Measurements from ENCODE around the gene CCNL2.

Gene CCNL2

GRCh38 chr1:1367315-1367714, 31.8 kb downstream of the CCNL2 start:
- H3K27ac ChIP-seq, result no peak overlapping the region
- H3K27me3 ChIP-seq (replicated peaks), result no peaks in the 10 kb centered on the region
- H3K36me3 ChIP-seq (replicated peaks), result no peaks in the 10 kb centered on the region
- no peak for DNase-seq
- TF ChIP-seq CTCF (IDR thresholded peaks at IDR 0.05; ENCODE audit: low read depth, low read length, missing control alignments), result no peak
- no peak overlapping the region for H3K4me3 ChIP-seq (ENCODE audit: low read depth, low read length)
- in situ Hi-C loops (cut with HindIII; ENCODE audit: low pct_ligation_motif_present, low sequenced_read_pairs), result no loop called here

- no peak for TF ChIP-seq CTCF (IDR thresholded peaks at IDR 0.05; ENCODE audit: low read depth, low read length, missing control alignments)
- in situ Hi-C loops (cut with HindIII; ENCODE audit: low pct_ligation_motif_present, low sequenced_read_pairs), result no loop called here
- no peaks in the 10 kb centered on the region for H3K27me3 ChIP-seq (replicated peaks)
- no peak for DNase-seq
- no peak overlapping the region for H3K4me3 ChIP-seq (ENCODE audit: low read depth, low read length)
- H3K36me3 ChIP-seq (replicated peaks), result no peaks in the 10 kb centered on the region
- no peak overlapping the region for H3K27ac ChIP-seq
Observed at GRCh38 chr1:1366699-1367066, 32.5 kb downstream of the CCNL2 start.

- in situ Hi-C loops (cut with HindIII; ENCODE audit: low pct_ligation_motif_present, low sequenced_read_pairs), result no loop called here
- H3K27me3 ChIP-seq (replicated peaks), result no peaks in the 10 kb centered on the region
- no peak for TF ChIP-seq CTCF (IDR thresholded peaks at IDR 0.05; ENCODE audit: low read depth, low read length, missing control alignments)
- H3K4me3 ChIP-seq (ENCODE audit: low read depth, low read length), result no peak overlapping the region
- no peaks in the 10 kb centered on the region for H3K36me3 ChIP-seq (replicated peaks)
- DNase-seq, result no peak
- H3K27ac ChIP-seq, result no peak overlapping the region
Observed at GRCh38 chr1:1365875-1366698, 33.0 kb downstream of the CCNL2 start.

GRCh38 chr1:1364266-1364665, 34.9 kb downstream of the CCNL2 start:
- H3K27me3 ChIP-seq (replicated peaks), result no peaks in the 10 kb centered on the region
- H3K27ac ChIP-seq, result no peak overlapping the region
- H3K4me3 ChIP-seq (ENCODE audit: low read depth, low read length), result no peak overlapping the region
- no peak for DNase-seq
- no peak for TF ChIP-seq CTCF (IDR thresholded peaks at IDR 0.05; ENCODE audit: low read depth, low read length, missing control alignments)
- no peaks in the 10 kb centered on the region for H3K36me3 ChIP-seq (replicated peaks)
- in situ Hi-C loops (cut with HindIII; ENCODE audit: low pct_ligation_motif_present, low sequenced_read_pairs), result no loop called here

GRCh38 chr1:1361982-1362423, 37.1 kb downstream of the CCNL2 start:
- Histone ChIP-seq H3K27ac (peak overlapping the region; percentile 17), H3K4me3 (ENCODE audit: low read depth, low read length) (no peak overlapping the region)

More at GRCh38 chr1:1361982-1362423, 37.1 kb downstream of the CCNL2 start:
- TF ChIP-seq CTCF (IDR thresholded peaks at IDR 0.05; ENCODE audit: low read depth, low read length, missing control alignments), result peak; percentile 54
- H3K36me3 ChIP-seq (replicated peaks), result no peaks in the 10 kb centered on the region
- DNase-seq, result peak; percentile 77
- H3K27me3 ChIP-seq (replicated peaks), result no peaks in the 10 kb centered on the region
- in situ Hi-C loops (cut with HindIII; ENCODE audit: low pct_ligation_motif_present, low sequenced_read_pairs), result no loop called here

All from brain microvascular endothelial cell (primary cell).